Astrocyte of the cerebellum (primary cell): ENCODE results near the gene F8.

Experiments
- DNase-seq: peaks from one replicate; pipeline ENCODE4 v3.0.0-alpha.2; 2011; ENCODE audit warnings: low read depth
- H3K4me3 ChIP-seq: 2 replicates; pipeline ENCODE4 v1.5.1; 2011; ENCODE audit warnings: mild to moderate bottlenecking, low read depth, low read length, moderate library complexity
- in situ Hi-C: cut with HindIII; loops from 2 replicates; pipeline ENCODE4 v1.10.0; 2017; ENCODE audit warnings: low sequenced_read_pairs
- TF ChIP-seq, protein P1 (sequence below): IDR thresholded peaks from 2 replicates; pipeline ENCODE4 v1.5.1; 2012; ENCODE audit warnings: low read length, low read depth, moderate library complexity, mild to moderate bottlenecking; ENCODE audit errors: missing control alignments

F8 gene

DNA sequence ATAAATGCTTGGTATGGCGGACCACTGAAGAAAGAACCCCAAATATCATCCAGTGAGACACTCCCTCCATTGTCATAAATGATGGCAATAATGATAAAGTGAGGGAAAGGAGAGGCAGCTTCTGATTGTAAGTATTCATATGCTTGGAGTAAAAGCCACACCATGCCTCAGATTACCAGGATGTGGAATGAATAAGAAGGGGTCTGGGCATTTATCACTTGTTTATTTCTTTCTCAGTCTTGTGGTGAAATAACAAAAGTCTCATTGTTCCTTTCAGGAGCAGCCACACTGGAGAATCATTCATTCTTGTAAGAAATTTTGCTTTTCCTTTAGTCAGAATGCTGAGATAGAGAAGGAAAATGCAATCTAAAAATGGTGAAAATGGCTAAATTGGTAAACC is 21.7 kb downstream of the F8 start:
- TF ChIP-seq, protein P1, sequence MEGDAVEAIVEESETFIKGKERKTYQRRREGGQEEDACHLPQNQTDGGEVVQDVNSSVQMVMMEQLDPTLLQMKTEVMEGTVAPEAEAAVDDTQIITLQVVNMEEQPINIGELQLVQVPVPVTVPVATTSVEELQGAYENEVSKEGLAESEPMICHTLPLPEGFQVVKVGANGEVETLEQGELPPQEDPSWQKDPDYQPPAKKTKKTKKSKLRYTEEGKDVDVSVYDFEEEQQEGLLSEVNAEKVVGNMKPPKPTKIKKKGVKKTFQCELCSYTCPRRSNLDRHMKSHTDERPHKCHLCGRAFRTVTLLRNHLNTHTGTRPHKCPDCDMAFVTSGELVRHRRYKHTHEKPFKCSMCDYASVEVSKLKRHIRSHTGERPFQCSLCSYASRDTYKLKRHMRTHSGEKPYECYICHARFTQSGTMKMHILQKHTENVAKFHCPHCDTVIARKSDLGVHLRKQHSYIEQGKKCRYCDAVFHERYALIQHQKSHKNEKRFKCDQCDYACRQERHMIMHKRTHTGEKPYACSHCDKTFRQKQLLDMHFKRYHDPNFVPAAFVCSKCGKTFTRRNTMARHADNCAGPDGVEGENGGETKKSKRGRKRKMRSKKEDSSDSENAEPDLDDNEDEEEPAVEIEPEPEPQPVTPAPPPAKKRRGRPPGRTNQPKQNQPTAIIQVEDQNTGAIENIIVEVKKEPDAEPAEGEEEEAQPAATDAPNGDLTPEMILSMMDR = no peak
- in situ Hi-C loops = no loop called here
- DNase-seq = no peak

DNA sequence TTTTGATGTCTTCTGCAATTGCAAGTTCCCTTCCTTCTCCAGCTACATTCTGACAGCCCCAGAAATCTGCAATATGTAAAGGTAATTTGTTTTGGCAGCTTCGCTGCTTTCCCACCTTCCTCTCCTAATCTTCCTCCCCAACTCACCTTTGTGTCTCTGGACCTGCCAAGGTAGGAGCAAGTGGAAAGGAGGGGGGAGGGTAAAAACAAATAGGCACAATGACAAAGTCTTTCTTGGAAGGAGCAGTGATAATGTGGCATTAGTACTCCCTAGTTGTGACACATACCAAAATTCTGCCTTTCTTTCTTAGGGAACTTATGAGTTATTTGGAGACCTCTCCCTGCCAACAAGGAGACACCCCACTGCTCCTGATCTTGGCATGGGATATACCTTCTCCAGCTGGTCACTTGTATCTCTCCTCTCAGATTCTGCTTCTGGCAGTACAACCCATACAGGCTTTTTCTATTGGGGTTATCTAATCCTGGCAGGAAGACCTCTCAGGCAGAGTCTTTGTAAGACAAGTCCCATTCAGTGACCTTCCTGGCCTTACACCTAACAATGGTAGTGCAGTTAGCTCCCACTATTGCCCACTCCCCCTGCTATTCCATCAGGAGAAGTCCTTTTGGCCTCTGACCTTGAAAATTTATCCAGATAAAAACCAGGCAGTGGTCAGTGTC is 24.2 kb downstream of the F8 start:
- TF ChIP-seq, protein P1 = no peak
- DNase-seq = no peak
- no peak overlapping the region for H3K4me3 ChIP-seq
- in situ Hi-C loops = no loop called here

More for the DNA sequence above, 21.7 kb downstream of the F8 start:
- H3K4me3 ChIP-seq = no peak overlapping the region

DNA sequence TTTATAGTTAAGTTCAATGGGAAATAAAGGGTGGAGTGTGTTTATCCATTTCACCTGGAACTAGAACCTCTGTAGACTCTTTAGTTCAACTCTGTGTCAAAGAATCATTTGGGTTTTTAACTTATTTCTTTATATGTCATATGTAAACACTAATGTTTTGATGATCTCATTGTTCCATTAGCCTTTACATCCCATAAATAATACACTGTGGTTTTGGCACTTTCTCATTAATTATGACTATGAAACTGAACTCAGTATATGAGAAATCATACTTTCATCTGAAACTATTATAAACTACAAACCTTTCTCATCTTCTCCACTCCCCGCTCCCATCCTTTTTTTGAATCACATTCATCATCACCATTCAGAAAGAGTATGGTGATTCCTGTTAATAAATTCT is 31.0 kb downstream of the F8 start:
- no peak for DNase-seq
- in situ Hi-C loops = no loop called here
- no peak overlapping the region for H3K4me3 ChIP-seq
- TF ChIP-seq, protein P1 = no peak

DNA sequence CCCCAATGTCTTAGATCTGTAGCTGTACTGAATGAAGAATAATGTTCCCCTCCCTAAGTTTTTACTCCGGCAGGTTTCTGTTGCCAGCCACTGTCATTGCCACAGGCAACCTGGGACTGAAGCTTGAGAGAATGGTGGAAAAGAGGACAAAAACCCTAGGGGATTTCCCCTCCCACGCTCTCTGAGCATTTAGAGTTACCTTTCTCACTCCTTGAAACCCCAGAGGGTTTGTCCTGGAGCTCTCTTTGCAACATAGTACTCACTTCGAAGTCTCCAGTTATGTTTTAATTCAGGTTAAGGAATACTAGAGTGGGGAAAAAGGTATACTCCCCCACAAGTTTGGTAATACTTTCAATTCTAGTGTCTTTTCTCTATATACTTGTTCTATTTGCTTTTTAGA is 31.5 kb downstream of the F8 start:
- no peak for DNase-seq
- in situ Hi-C loops = no loop called here
- TF ChIP-seq, protein P1 = no peak
- no peak overlapping the region for H3K4me3 ChIP-seq

DNA sequence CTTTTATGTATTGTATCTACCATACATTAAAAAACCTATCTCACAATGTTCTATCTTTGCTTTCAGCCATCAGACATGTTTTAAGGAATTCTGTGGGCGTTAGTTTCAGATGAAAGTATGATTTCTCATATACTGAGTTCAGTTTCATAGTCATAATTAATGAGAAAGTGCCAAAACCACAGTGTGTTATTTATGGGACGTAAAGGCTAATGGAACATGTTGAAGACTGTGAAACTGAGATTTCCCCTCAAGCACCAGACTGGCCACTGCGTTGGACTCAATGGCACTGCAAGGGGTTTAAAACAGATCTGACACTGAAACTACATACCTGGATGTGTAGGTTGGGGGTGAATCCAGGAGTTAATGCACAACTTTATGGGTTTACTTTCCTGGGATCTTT is 32.0 kb downstream of the F8 start:
- in situ Hi-C loops = no loop called here
- no peak for DNase-seq
- no peak overlapping the region for H3K4me3 ChIP-seq
- TF ChIP-seq, protein P1 = no peak

DNA sequence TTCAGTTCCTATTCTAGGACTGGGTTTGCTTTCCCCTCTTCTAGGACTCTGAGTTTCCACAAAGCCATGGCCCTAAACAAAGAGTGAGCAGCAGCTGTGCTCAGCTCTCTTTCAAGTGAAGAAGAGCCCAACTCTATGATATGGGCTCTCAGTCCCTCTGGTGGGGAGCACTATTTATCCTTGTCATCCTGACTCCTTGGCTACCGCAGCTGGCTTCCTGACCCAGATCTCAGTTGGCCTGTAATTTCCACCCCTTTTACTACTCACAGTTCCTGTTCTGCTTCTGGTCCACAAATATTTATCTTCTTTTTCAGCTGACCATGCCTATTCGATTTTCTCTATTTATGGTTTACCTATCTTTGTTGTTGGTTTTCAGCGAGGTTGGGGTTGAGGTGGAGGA is 33.8 kb downstream of the F8 start:
- TF ChIP-seq, protein P1 = no peak
- in situ Hi-C loops = no loop called here
- H3K4me3 ChIP-seq = no peak overlapping the region
- DNase-seq = no peak
